GM23338 (cell line): ENCODE results near the gene CDKL1. TPM values are rescaled to one million over a fixed set of nuclear protein-coding genes. Genes with fewer than 3 reads are reported as not detected.
"Not testable (repeated sequence)": the region's sequence is repeated elsewhere in the genome, so short reads cannot be mapped to it uniquely, and the experiment has no call there.

Source experiments
- ATAC-seq: fragments of 200-7000 bp; cut with Tn5 transposase; 3 replicates; pipeline ENCODE4 v1.9.1; 2020
- DNase-seq: peaks from one replicate; pipeline ENCODE4 v3.0.0-alpha.2; 2015; ENCODE audit warnings: low spot score
- H2AFZ ChIP-seq: fragments of 200-600 bp; sonication (generic); 2 replicates; pipeline ENCODE4 v1.8.0; 2016; ENCODE audit warnings: antibody characterized with exemption, mild to moderate bottlenecking, moderate library complexity
- H3F3A ChIP-seq: fragments of 200-600 bp; sonication (generic); replicated peaks from 2 replicates; pipeline ENCODE4 v1.8.0; 2017; ENCODE audit warnings: antibody characterized with exemption, mixed run types, low read depth
- H3K27ac ChIP-seq: fragments of 200-600 bp; sonication (generic); 2 replicates; pipeline ENCODE4 v1.6.1; 2016; ENCODE audit warnings: low read depth
- H3K27me3 ChIP-seq: fragments of 200-600 bp; sonication (generic); 2 replicates; pipeline ENCODE4 v1.8.0; 2016; ENCODE audit warnings: mild to moderate bottlenecking, mixed run types, moderate library complexity; ENCODE audit not compliant: insufficient read depth
- H3K36me3 ChIP-seq: fragments of 200-600 bp; sonication (generic); 2 replicates; pipeline ENCODE4 v1.8.0; 2016; ENCODE audit warnings: mild to moderate bottlenecking; ENCODE audit not compliant: insufficient read depth
- H3K4me1 ChIP-seq: fragments of 200-600 bp; sonication (generic); 2 replicates; pipeline ENCODE4 v1.8.0; 2016; ENCODE audit warnings: mild to moderate bottlenecking, moderate library complexity; ENCODE audit not compliant: insufficient read depth
- H3K4me2 ChIP-seq: fragments of 200-600 bp; sonication (generic); 2 replicates; pipeline ENCODE4 v1.7.1; 2017; ENCODE audit warnings: mixed run types
- H3K4me3 ChIP-seq: fragments of 200-600 bp; sonication (generic); 2 replicates; pipeline ENCODE4 v1.6.1; 2016; ENCODE audit warnings: mixed run types
- H3K79me2 ChIP-seq: fragments of 200-600 bp; sonication (generic); replicated peaks from 2 replicates; pipeline ENCODE4 v1.8.0; 2017; ENCODE audit warnings: mild to moderate bottlenecking; ENCODE audit not compliant: insufficient read depth
- H3K9me2 ChIP-seq: fragments of 200-600 bp; sonication (generic); 2 replicates; pipeline ENCODE4 v1.8.0; 2017; ENCODE audit not compliant: insufficient read depth
- H4K20me1 ChIP-seq: fragments of 200-600 bp; sonication (generic); replicated peaks from 2 replicates; pipeline ENCODE4 v1.8.0; 2017; ENCODE audit warnings: mild to moderate bottlenecking; ENCODE audit not compliant: insufficient read depth
- H3K27ac Mint-ChIP-seq: 2 replicates; pipeline ENCODE4 v1.8.0; 2020; ENCODE audit warnings: inconsistent platforms, mild to moderate bottlenecking, moderate library complexity, mixed read lengths
- H3K27me3 Mint-ChIP-seq: 3 replicates; pipeline ENCODE4 v1.8.0; 2022; ENCODE audit warnings: low read depth, mild to moderate bottlenecking, moderate library complexity, mixed read lengths, inconsistent platforms; ENCODE audit not compliant: insufficient read depth, poor library complexity
- H3K36me3 Mint-ChIP-seq: 3 replicates; pipeline ENCODE4 v1.8.0; 2021; ENCODE audit warnings: low read depth, mild to moderate bottlenecking, inconsistent platforms, moderate library complexity, mixed read lengths
- H3K4me1 Mint-ChIP-seq: 3 replicates; pipeline ENCODE4 v1.8.0; 2020; ENCODE audit warnings: mild to moderate bottlenecking, inconsistent platforms, mixed read lengths
- H3K4me3 Mint-ChIP-seq: 3 replicates; pipeline ENCODE4 v1.8.0; 2021; ENCODE audit warnings: moderate library complexity, mild to moderate bottlenecking, inconsistent platforms, mixed read lengths
- H3K9me3 Mint-ChIP-seq: 3 replicates; pipeline ENCODE4 v1.8.0; 2020; ENCODE audit warnings: moderate library complexity, mild to moderate bottlenecking, inconsistent platforms, mixed read lengths
- CREB1 ChIP-seq: fragments of 250-450 bp; sonication (Bioruptor Pico); IDR thresholded peaks from 2 replicates; pipeline ENCODE4 v1.5.0; 2020; ENCODE audit warnings: low read depth, mild to moderate bottlenecking, moderate library complexity
- EZH2 ChIP-seq: fragments of 200-600 bp; sonication (generic); IDR thresholded peaks from one replicate; pipeline ENCODE4 v1.8.0; 2017; ENCODE audit warnings: antibody characterized with exemption, mild to moderate bottlenecking, low read depth; ENCODE audit not compliant: unreplicated experiment
- POLR2AphosphoS5 ChIP-seq: IDR thresholded peaks from 2 replicates; pipeline ENCODE4 v1.6.1; 2016; ENCODE audit warnings: antibody characterized with exemption, low read depth
- STAT1 ChIP-seq: IDR thresholded peaks from one replicate; pipeline ENCODE4 v1.6.1; 2016; ENCODE audit warnings: antibody characterized with exemption; ENCODE audit not compliant: unreplicated experiment
- ZNF114 ChIP-seq: fragments of 250-450 bp; sonication (Bioruptor Pico); IDR thresholded peaks from 2 replicates; pipeline ENCODE4 v1.5.0; 2020; ENCODE audit warnings: mild to moderate bottlenecking, moderate library complexity
- ZNF331 ChIP-seq: fragments of 250-450 bp; sonication (Bioruptor Pico); IDR thresholded peaks from 2 replicates; pipeline ENCODE4 v1.5.0; 2020; ENCODE audit warnings: low read depth, mild to moderate bottlenecking, moderate library complexity
- ZNF462 ChIP-seq: fragments of 250-450 bp; sonication (Bioruptor Pico); IDR thresholded peaks from 2 replicates; pipeline ENCODE4 v1.5.0; 2020; ENCODE audit warnings: mild to moderate bottlenecking, moderate library complexity
- polyA plus RNA-seq: library from polyadenylated mRNA; unstranded; fragments of >200 nt; fragmentation: Nextera tagmentation; extraction: Ambion mirVana; gene quantifications from 2 replicates; pipeline ENCODE4 v1.2.1, GENCODE V29; 2016
- total RNA-seq: library from RNA; depleted of rRNA; stranded (reverse); fragments of >200 nt; shearing (Covaris generic); gene quantifications from 2 replicates; pipeline ENCODE4 v1.2.3, GENCODE V29; 2014
- TF ChIP-seq, protein P1 (sequence below): IDR thresholded peaks from 2 replicates; pipeline ENCODE4 v1.6.1; 2016; ENCODE audit warnings: antibody characterized with exemption
- TF ChIP-seq, protein P2 (sequence below), 2 experiments: fragments of 200-600 bp in 1 of 2; sonication (generic) in 1 of 2; conservative IDR thresholded peaks; 2 replicates each; pipeline versions ENCODE4 v1.5.1 to v1.6.1; 2016 to 2017; ENCODE audit warnings: antibody characterized with exemption in 2 of 2, low read depth in 2 of 2, mild to moderate bottlenecking in 2 of 2, moderate library complexity in 1 of 2

CDKL1 gene
- total and polyA plus RNA-seq, 2 experiments from 2014 or later, result 0.52 TPM

GRCh38 chr14:50366589-50366988, 30.1 kb downstream of the CDKL1 start (continued):
- TF ChIP-seq ZNF462 (CRISPR knock-in tag) (no peak), ZNF331 (CRISPR knock-in tag) (no peak), POLR2AphosphoS5 (no peak), ZNF114 (CRISPR knock-in tag) (no peak)
- TF ChIP-seq, protein P1, sequence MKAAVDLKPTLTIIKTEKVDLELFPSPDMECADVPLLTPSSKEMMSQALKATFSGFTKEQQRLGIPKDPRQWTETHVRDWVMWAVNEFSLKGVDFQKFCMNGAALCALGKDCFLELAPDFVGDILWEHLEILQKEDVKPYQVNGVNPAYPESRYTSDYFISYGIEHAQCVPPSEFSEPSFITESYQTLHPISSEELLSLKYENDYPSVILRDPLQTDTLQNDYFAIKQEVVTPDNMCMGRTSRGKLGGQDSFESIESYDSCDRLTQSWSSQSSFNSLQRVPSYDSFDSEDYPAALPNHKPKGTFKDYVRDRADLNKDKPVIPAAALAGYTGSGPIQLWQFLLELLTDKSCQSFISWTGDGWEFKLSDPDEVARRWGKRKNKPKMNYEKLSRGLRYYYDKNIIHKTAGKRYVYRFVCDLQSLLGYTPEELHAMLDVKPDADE, result no peak
- TF ChIP-seq, protein P2, sequence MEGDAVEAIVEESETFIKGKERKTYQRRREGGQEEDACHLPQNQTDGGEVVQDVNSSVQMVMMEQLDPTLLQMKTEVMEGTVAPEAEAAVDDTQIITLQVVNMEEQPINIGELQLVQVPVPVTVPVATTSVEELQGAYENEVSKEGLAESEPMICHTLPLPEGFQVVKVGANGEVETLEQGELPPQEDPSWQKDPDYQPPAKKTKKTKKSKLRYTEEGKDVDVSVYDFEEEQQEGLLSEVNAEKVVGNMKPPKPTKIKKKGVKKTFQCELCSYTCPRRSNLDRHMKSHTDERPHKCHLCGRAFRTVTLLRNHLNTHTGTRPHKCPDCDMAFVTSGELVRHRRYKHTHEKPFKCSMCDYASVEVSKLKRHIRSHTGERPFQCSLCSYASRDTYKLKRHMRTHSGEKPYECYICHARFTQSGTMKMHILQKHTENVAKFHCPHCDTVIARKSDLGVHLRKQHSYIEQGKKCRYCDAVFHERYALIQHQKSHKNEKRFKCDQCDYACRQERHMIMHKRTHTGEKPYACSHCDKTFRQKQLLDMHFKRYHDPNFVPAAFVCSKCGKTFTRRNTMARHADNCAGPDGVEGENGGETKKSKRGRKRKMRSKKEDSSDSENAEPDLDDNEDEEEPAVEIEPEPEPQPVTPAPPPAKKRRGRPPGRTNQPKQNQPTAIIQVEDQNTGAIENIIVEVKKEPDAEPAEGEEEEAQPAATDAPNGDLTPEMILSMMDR (conservative IDR thresholded peaks at IDR 0.05; ENCODE audit: low read depth in 2 of 2), result no peak

DNA sequence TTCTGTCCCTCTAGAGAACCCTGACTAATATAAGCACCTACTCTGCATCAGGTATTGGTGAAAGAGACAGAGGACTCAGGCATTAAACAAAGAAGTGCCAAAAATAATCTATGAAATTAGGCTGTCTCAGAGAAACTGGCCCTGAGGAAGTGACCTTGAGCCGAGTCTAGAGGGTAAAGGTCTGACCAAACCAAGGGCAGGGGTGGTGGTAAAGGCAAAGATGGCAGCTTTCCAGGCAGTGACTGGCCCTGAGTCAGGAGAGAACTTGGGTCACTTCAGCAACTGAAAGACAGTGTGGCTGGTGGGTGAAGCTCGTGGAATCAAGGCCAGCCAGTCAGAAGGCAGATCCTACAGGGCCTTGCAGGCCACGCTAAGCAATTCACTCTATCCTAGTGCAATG, 30.6 kb downstream of the CDKL1 start:
- Mint-ChIP-seq H3K36me3 (no peaks in the 10 kb centered on the region), H3K9me3 (no peaks in the 10 kb centered on the region), H3K27ac (no peak overlapping the region), H3K4me1 (no peaks in the 10 kb centered on the region), H3K27me3 (peaks cover 1% of the 10 kb centered on the region), H3K4me3 (no peak overlapping the region)
- Histone ChIP-seq H3F3A (no peaks in the 10 kb centered on the region), H3K27ac (no peak overlapping the region), H3K9me2 (no peaks in the 10 kb centered on the region), H4K20me1 (no peaks in the 10 kb centered on the region), H3K4me1 (no peaks in the 10 kb centered on the region), H2AFZ (no peak overlapping the region), H3K79me2 (no peaks in the 10 kb centered on the region), H3K4me3 (no peak overlapping the region), H3K27me3 (no peaks in the 10 kb centered on the region), H3K4me2 (no peak overlapping the region), H3K36me3 (no peaks in the 10 kb centered on the region)
- ATAC-seq (no peak), DNase-seq (no peak)
- TF ChIP-seq CREB1 (CRISPR knock-in tag) (no peak), STAT1 (no peak), ZNF331 (CRISPR knock-in tag) (no peak), EZH2 (no peak), POLR2AphosphoS5 (no peak)
- TF ChIP-seq, protein P2 (conservative IDR thresholded peaks at IDR 0.05; ENCODE audit: low read depth in 2 of 2), result no peak

DNA sequence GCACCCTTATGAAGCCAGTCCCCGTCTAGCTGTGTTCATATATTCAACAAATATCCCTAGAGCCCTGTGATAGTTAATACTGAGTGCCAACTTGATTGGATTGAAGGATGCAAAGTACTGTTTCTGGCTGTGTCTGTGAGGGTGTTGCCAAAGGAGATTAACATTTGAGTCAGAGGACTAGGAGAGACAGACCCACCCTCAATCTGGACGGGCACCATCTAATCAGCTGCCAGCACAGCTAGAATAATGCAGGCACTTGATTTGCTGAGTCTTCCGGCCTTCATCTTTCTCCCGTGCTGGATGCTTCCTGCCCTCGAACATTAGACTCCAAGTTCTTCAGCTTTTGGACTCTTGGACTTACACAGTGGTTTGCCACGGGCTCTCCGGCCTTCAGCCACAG, 31.1 kb downstream of the CDKL1 start:
- H3K4me1 ChIP-seq, H3K4me2 ChIP-seq, H2AFZ ChIP-seq, H3K36me3 ChIP-seq, H3K4me1 Mint-ChIP-seq, ATAC-seq, H3K27me3 ChIP-seq, H3K27ac Mint-ChIP-seq, H3K9me3 Mint-ChIP-seq, H3F3A ChIP-seq, H3K36me3 Mint-ChIP-seq, H3K27ac ChIP-seq, H3K4me3 Mint-ChIP-seq, H4K20me1 ChIP-seq, H3K79me2 ChIP-seq, H3K4me3 ChIP-seq, DNase-seq, H3K27me3 Mint-ChIP-seq, H3K9me2 ChIP-seq: not testable (repeated sequence)
